GF-D8 (cell line): ENCODE results near the gene PHLDB2.

Experiments used
- DNase-seq: peaks from one replicate; lab custom pipeline; 2025; lab: John Stamatoyannopoulos, UW

PHLDB2 gene

DNA sequence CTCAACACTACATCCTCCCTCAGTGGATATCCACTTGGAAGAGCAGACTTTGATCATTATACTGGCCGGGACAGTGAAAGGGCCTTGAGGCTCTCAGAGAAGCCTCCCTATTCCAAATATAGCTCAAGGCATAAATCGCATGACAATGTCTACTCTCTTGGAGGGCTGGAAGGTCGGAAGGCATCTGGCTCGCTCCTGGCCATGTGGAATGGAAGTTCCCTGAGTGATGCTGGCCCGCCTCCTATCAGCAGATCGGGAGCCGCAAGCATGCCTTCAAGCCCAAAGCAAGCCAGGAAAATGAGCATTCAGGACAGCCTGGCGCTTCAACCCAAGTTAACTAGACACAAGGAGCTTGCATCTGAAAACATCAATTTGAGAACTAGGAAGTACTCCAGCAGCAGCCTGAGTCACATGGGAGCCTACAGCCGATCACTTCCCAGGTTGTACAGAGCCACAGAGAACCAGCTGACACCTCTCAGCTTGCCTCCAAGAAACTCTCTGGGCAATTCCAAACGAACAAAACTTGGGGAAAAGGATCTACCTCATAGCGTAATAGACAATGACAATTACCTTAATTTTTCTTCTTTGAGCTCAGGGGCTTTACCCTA lies 25.4 kb downstream of the PHLDB2 start:
- no peak for DNase-seq

- no peak for DNase-seq
Observed at GRCh38 chr3:111885578-111885977, 26.5 kb downstream of the PHLDB2 start.

DNA sequence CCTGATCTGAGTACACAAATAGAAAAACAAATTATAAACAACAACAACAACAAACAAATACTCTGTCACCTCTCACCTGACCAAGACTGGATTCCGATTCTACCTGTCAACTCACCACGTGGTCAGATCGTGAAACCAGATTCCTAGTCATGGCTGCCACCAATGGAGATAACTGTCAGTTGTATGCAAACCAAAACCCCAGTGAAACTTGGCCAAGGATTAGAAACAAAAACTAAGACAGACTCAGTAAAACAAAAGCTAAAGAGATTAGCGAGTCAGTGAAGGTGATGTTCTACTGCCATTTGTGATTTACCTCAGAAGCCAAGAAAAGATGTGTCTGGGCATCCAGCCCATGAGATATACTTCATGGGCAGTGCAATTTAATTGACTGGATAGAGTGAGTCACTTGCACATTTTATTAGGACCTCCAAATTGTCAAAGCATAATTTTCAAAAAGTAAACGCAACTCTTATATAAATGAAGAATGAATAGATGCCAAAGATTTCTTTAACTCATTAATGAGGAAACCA lies 31.1 kb downstream of the PHLDB2 start:
- DNase-seq, result no peak

- no peak for DNase-seq
Observed at GRCh38 chr3:111892070-111892469, 33.0 kb downstream of the PHLDB2 start.

GRCh38 chr3:111895071-111895470 lies 36.0 kb downstream of the PHLDB2 start:
- DNase-seq, result no peak

DNA sequence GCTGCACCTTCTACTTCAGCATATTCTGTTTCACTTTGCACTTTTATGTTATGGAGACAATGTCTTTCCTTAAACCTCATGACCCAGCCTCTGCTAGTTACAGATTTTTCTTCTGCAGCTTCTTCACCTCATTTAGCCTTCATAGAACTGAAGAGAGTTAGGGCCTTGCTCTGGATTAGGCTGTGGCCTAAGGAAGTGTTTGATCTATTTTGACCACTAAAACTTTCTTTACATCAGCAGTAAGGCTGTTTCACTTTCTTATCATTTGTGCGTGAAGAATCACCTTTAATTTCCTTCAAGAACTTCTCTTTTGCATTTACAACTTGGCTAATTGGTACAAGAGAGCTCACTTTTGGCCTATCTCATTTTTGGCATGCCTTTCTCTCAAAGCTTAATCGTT lies 40.9 kb downstream of the PHLDB2 start:
- no peak for DNase-seq

DNA sequence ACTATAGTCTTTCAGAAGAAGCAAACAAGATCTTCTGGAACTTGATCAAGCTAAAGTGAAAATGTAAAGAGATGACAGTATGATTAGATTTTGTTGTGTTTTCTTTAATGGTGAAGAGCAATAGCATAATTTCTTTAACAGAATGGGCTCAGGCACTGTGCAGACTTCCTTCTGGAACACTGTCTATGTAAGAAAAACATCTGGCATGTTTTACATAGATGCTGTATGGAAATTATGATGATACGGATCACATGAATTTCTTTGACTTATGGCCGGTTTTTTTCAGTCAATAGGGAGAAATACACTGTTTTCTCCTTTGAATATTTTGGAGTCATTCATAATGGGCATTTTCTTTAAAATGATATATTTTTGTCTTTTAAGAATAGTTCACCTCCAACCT lies 42.6 kb downstream of the PHLDB2 start:
- no peak for DNase-seq

DNA sequence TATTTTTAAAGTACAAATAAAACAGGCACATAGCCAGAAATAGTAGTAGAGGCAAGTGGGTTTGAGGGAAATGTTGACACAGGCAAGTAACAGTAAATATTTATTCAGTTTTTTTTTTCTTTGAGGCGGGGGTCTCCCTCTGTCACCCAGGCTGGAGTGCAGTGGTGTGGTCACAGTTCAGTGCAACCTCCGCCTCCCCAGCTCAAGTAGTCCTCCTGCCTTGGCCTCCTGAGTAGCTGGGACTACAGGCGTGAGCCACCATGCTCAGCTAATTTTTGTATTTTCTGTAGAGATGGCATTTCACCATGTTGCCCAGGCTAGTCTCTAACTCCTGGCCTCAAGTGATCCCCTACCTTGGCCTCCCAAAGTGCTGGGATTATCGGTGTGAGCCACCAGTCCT lies 43.5 kb downstream of the PHLDB2 start:
- no peak for DNase-seq

DNA sequence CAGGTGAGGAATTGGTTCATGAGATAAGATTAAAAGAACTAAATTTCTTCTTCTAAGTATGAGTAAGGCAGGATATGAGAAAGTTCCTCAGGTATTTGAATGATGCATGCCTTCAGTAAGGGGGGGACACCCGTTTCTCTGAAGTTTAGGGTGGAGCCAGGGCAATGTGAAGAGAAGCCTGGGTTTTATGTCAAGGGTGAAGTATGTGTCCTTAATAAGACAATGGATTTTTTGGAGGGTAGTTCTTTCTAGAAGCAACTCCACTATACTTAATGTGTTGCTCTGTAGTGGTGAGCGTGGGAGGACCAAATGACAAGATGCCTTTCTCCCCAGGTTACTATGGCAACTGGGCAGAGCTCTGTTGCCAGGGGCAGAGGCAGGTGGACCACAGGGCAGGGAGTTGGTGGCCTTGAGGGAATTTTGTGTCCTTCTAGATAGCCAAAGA lies 44.0 kb downstream of the PHLDB2 start:
- no peak for DNase-seq

- DNase-seq, result no peak
Observed at GRCh38 chr3:111904376-111905241, 45.5 kb downstream of the PHLDB2 start.

- DNase-seq, result no peak
Observed at GRCh38 chr3:111906656-111907055, 47.6 kb downstream of the PHLDB2 start.

- no peak for DNase-seq
Observed at GRCh38 chr3:111907151-111907550, 48.1 kb downstream of the PHLDB2 start.

DNA sequence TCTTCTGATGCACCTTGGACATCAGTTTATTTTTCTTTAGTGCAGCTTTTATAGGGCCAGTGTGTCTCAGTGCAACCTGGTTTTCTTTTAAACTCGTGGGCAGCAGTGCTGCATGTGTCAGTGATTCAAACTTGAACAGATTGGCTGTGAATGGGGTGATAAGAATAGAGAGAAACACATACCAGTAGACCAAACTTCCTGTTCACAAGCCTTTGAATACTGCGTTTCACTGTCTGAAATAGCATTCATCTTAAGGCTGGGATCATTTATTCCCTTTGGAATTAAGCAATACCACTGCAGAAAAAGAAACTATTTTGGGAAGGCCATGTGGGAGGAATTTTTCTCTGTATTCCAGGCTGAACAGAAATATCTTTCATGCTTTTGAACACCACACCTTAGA lies 51.7 kb downstream of the PHLDB2 start:
- no peak for DNase-seq

DNA sequence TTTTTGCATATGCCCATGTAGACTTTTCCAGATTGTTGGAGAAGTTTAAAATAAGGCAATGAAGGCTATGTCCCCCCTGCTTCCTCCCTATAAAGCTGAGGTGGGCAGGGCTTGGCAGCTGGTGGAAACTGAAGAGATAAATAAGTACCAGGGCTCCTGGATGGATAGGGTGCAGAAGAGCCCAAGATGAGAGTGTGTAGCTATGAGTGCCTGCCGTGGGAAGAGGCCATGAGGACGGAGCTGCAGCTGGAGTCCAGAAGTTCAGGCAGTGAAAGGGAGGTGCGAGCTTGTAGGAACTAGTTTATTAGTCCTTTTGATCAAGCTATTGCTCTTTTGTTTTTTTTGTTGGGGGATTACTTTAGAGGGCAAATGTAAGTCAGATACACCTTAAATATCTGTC lies 52.4 kb downstream of the PHLDB2 start:
- no peak for DNase-seq

GRCh38 chr3:111913163-111913763 lies 54.2 kb downstream of the PHLDB2 start:
- no peak for DNase-seq

DNA sequence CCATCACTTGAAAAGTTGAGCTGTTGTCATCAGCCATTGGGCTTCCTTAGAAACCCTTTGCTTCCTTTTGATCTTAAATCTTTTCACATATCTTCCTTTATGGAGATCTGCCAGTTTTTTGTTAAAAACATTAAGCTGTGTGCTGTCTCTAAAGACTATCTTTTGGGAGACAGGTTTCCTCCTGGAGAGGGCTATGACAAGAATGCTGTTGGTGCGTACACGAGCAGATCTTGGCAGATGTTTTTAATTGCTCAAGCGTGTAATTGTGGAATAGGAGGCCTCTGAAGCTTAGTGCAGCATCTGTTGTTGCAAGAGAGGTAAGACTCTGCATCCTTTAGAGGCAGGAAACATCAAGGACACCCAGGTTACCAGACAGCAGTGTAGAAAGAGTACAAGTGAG lies 56.8 kb downstream of the PHLDB2 start:
- DNase-seq, result no peak

DNA sequence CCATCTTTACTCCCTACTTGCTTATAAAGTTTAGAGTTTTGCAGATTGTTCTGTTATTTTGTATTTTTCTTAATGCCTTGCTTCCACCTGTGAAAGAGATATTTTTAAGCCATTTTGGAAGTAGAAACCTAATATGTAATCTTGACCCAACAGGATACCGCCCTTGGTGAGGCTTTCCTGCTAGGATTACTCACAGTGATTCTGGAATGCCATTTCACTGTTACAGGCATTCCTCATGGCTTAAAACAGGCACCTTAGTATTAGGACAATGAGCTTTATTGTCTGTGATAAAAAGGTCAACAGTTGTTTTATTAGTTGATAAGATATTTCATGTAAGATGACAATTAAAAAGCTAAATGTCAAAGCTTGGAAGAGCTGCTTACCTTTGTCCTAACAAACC lies 58.2 kb downstream of the PHLDB2 start:
- DNase-seq, result no peak

GRCh38 chr3:111919370-111920065 lies 60.5 kb downstream of the PHLDB2 start:
- DNase-seq, result no peak

DNA sequence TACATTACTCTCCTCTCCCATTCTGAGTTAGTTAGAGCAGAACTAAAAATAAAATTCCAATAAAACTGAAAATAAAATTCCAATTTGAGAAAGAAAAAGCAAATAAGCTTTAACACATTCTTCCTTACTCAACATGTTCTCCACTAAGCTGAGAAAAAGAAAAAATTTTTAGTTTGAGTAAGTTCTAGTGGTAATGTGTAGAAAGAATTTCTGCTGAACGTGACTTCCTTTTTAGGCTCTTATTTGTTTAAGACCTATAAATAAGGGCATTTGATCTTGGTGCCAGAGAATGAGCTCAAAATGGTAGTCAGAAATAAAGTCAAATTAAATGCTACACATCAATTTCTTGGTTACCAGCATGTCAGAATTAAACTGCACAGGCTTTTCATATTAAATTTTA lies 62.1 kb downstream of the PHLDB2 start:
- no peak for DNase-seq

DNA sequence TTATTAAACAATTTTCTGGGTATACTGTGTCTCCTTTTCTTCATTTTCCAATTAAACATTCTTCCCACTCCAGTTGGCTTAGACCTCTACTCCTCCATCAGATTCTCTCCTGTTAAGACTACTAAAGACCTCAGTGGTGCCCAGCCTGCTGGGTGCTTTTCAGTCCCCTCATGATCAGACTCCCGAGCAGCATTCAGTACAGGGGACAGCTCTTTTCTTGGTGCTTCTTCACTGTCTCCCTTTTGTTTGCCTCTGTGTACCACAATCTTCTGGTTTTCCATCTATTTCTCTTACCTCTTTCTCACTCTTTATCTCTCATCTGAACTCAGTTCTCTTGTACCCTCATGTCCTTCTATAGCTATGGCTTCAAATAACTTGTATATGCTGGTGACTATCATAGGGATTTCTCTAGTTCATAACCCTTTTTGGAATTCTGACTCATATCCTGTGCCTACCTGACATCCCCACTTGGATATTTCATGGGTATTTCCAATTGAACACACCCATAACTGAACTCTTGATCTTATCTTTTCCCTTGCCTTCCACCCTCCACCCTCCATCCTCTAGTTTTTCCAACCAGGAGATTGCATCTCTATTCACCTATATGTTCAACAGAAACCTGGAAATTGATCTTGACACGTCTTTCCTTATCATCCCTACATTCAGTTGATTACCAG lies 64.2 kb downstream of the PHLDB2 start:
- DNase-seq, result no peak

DNA sequence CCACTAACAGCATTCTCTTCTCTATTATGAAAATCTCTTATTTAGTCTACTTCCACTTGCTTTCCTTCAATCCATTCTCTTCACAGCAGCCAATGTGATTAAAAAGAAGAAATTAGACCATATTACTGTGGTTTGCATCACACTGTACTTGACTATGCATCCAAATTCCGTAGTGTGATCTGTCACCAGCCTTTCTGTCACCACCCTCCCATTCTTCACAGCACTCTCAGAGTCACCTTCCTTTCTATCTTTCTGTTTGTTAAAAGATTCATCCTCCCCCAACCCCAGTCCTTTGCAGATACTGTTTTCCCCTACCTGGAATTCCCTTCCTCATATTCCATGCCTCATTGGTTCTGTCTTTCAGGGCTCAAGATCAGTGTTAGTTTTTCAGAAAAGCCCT lies 64.7 kb downstream of the PHLDB2 start:
- DNase-seq, result no peak

GRCh38 chr3:111924283-111924682 lies 65.2 kb downstream of the PHLDB2 start:
- DNase-seq, result no peak
